ENCODE results near the gene COL20A1. TPM values are rescaled to one million over a fixed set of nuclear protein-coding genes. Genes with fewer than 3 reads are reported as not detected.

Gene COL20A1
- total and polyA plus RNA-seq, 2 of the 13 experiments (the other 11 are each of a cell fraction or from before 2014, with no cell fraction given): not detected

GRCh38 chr20:63377256-63377941 is 84.4 kb downstream of the COL20A1 start:
- intact Hi-C loops (cut with micrococcal nuclease; ENCODE audit: unreplicated experiment) (no loop called here), in situ Hi-C loops (cut with HindIII; ENCODE audit: extremely low pct_ligation_motif_present, low pct_unique_long_range_greater_than_20kb) (no loop called here)
- 7% methylated on average over 30 of the region's 32 CpGs for WGBS (ENCODE audit: low lambda C conversion rate)
- no TSS peak for BruUV-seq (replicated peaks)
- Histone ChIP-seq H3K4me2 (ENCODE audit: low read depth, low read length) (no peak overlapping the region), H3K9ac (ENCODE audit: insufficient read depth, low read depth, low read length) (no peak overlapping the region), H3K27me3 (ENCODE audit: control insufficient read depth in 1 of 2, insufficient read depth in 2 of 2, low read length in 2 of 2) (peaks cover 6 to 47% of the 10 kb centered on the region in 2 experiments; a peak in 4 of 5 replicates), H3K9me3 (ENCODE audit: low read length) (no peaks in the 10 kb centered on the region), H3K27ac (ENCODE audit: extremely low read length, insufficient read depth, low read length) (no peak overlapping the region), H4K20me1 (ENCODE audit: insufficient read depth, low read length) (peaks cover 11% of the 10 kb centered on the region; the same call in 1 of the 2 replicates), H3K79me2 (ENCODE audit: insufficient read depth, low read length) (no peaks in the 10 kb centered on the region), H3K36me3 (replicated peaks in 1 of 2; ENCODE audit: control insufficient read depth in 1 of 2, insufficient read depth in 2 of 2, low read length in 2 of 2) (no peaks in the 10 kb centered on the region), H3K4me3 (replicated peaks in 1 of 3; ENCODE audit: insufficient read depth in 1 of 3, low read depth in 2 of 3, low read length in 3 of 3) (no peak overlapping the region), H3K4me1 (ENCODE audit: insufficient read depth, low read length) (peaks cover 39% of the 10 kb centered on the region), H2AFZ (ENCODE audit: low read length) (no peak overlapping the region)
- ChIA-PET CTCF (ENCODE audit: low intra/inter-chr PET ratio, low total read pairs) (interaction anchor here (3.9 kb wide), 1 partner anchor 67 kb away, joined by 18 read pairs; no protein-coding TSS in a partner anchor), POLR2A (interaction anchor here (0.7 to 1.8 kb wide), 3 partner anchors 13 to 68 kb away, joined by 3 to 7 read pairs (median 4); no protein-coding TSS in a partner anchor)
- FAIRE-seq: peak; percentile 49
- peak; percentile 65 for DNase-seq (ENCODE audit: low spot score)
- peak; percentile 28 for ATAC-seq
- TF ChIP-seq ZNF563 (CRISPR knock-in tag; IDR thresholded peaks at IDR 0.05) (no peak), HDAC1 (CRISPR knock-in tag; IDR thresholded peaks at IDR 0.05) (peak; percentile 44), BCL6 (CRISPR knock-in tag; IDR thresholded peaks at IDR 0.05) (peak; percentile 24; the same call in 1 of the 2 replicates), ZFYVE20 (CRISPR knock-in tag; IDR thresholded peaks at IDR 0.05; ENCODE audit: borderline replicate concordance, low read depth) (no peak; the same call in 1 of the 2 replicates), TFDP1 (CRISPR knock-in tag; IDR thresholded peaks at IDR 0.05; ENCODE audit: borderline replicate concordance) (peak; percentile 24; the same call in 1 of the 2 replicates), ZNF18 (CRISPR knock-in tag; IDR thresholded peaks at IDR 0.05; ENCODE audit: insufficient replicate concordance) (no peak), HOXA7 (CRISPR knock-in tag; IDR thresholded peaks at IDR 0.05) (no peak), SRY (CRISPR knock-in tag; IDR thresholded peaks at IDR 0.05) (no peak), HNF4G (IDR thresholded peaks at IDR 0.05; ENCODE audit: borderline replicate concordance, low read depth, low read length) (peak; percentile 26; the same call in 1 of the 2 replicates), HNF4G (CRISPR knock-in tag; IDR thresholded peaks at IDR 0.05; ENCODE audit: borderline replicate concordance, low read depth) (no peak), ZNF30 (CRISPR knock-in tag; IDR thresholded peaks at IDR 0.05) (0 out of 2 replicates have a peak, but pooled peaks have one; percentile 13)
- TF ChIP-seq, protein P1, sequence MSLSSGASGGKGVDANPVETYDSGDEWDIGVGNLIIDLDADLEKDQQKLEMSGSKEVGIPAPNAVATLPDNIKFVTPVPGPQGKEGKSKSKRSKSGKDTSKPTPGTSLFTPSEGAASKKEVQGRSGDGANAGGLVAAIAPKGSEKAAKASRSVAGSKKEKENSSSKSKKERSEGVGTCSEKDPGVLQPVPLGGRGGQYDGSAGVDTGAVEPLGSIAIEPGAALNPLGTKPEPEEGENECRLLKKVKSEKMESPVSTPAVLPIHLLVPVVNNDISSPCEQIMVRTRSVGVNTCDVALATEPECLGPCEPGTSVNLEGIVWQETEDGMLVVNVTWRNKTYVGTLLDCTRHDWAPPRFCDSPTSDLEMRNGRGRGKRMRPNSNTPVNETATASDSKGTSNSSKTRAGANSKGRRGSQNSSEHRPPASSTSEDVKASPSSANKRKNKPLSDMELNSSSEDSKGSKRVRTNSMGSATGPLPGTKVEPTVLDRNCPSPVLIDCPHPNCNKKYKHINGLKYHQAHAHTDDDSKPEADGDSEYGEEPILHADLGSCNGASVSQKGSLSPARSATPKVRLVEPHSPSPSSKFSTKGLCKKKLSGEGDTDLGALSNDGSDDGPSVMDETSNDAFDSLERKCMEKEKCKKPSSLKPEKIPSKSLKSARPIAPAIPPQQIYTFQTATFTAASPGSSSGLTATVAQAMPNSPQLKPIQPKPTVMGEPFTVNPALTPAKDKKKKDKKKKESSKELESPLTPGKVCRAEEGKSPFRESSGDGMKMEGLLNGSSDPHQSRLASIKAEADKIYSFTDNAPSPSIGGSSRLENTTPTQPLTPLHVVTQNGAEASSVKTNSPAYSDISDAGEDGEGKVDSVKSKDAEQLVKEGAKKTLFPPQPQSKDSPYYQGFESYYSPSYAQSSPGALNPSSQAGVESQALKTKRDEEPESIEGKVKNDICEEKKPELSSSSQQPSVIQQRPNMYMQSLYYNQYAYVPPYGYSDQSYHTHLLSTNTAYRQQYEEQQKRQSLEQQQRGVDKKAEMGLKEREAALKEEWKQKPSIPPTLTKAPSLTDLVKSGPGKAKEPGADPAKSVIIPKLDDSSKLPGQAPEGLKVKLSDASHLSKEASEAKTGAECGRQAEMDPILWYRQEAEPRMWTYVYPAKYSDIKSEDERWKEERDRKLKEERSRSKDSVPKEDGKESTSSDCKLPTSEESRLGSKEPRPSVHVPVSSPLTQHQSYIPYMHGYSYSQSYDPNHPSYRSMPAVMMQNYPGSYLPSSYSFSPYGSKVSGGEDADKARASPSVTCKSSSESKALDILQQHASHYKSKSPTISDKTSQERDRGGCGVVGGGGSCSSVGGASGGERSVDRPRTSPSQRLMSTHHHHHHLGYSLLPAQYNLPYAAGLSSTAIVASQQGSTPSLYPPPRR (CRISPR knock-in tag; IDR thresholded peaks at IDR 0.05; ENCODE audit: borderline replicate concordance): peak; percentile 58; the same call in 1 of the 2 replicates
